NCI-H2081 treated with DMSO at 0.1 percent for 48 hours (cell line): ENCODE measurements around the gene USP44.

Experiments used
- DNase-seq: peaks from one replicate; lab custom pipeline; 2025; lab: John Stamatoyannopoulos, UW

USP44 gene

DNA sequence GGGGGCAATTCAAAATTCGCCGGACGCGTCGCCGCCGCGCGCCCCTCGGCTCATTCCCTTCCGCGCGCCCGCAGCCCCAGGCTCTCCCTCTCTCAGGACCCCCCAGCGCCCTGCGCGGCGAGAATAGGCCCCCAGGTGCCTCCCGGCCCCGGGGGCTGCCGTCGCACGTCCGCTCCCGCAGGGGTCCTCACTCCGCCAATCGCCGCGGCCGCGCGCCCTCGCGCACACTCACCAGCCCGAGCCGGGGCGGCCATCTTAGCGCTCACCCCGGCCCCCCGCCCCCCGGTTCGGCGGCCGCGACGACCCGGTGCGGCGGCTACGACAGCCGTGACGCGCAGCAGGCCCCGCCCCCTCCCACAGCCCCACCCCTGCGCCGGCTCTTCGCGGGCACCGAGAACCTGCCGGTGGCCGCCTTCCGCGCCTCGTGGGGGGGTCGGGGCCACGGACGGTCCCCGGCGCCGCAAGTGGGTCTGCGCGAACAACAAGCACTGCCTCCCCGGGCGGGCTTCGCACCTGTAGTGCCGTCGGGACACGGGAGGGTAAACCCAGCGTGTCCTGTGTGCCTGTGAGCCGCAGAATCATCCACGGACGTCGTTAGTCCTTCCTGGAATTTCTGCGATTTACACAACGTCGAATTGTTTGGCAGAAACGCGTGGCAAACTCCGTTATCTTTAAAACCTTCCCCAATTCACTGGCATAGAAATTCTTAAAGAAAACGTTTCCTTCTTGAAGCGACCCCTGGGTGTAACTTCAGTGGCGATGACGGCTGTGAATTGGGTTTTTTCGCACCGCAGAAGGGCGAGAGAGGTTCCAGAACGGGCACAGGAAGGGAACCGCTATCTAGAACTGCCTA, 2.5 kb downstream of the USP44 start:
- DNase-seq: no peak

DNA sequence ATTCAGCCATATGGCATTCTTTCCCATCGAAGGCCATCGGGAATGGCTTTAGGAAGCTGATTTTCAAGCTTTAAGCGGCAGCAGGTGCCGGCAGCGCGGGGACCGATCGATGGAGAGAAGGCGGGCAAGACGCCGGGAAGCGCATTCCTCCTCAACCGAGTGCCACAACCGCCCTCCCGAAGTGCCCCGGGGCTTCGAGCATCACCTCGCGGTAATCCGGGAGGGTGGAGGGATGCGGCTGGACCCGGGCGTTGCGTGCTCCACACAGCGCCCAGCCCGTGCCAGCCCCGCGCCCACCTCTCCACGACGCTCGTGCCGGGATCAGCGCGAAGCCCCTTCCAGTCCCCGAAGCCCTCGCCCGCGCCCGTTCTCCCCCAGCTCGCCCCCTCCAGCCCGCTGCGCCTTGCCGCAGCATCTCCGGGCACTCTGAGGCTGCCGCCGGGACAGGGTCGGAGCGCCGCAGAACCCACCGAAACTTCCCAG, 3.2 kb downstream of the USP44 start:
- DNase-seq: no peak

GRCh38 chr12:95547522-95548055, 3.7 kb downstream of the USP44 start:
- no peak for DNase-seq

DNA sequence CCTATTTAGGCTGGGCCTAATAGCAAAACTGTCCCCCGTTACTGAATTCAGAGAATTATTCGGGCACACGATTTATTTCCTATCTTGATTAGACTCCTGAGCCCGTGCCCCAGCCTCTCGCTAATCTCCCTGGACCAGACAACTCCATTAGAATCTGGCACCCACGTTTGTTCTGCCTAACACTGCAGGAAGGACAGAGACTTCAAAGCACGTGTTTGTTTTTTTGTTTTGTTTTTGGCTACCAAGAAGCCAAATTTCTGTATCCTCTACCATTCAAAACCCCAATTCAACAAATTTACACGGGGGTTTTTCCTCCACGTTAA, 4.8 kb downstream of the USP44 start:
- no peak for DNase-seq

- DNase-seq: peak; percentile 84
Observed at GRCh38 chr12:95545731-95546490, 5.4 kb downstream of the USP44 start.

GRCh38 chr12:95545303-95545702, 6.0 kb downstream of the USP44 start:
- no peak for DNase-seq

GRCh38 chr12:95544756-95545155, 6.5 kb downstream of the USP44 start:
- DNase-seq: no peak

DNA sequence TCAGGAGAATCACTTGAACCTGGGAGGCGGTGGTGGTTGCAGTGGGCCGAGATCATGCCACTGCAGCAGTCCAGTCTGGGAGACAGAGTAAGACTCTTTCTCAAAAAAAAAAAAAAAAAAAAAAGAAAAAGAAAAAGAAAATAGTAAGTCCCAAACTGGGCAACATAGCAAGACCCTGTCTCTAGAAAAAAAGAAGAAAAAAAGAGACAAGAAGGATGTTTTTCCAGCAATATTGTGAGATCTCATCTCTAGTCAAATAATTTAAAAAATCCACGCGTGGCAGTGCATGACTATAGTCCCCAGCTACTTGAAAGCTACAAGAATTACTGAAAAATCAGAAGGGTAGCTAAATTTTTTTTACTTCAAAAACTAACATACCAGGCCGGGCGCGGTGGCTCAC, 8.0 kb downstream of the USP44 start:
- DNase-seq: no peak

- no peak for DNase-seq
Observed at GRCh38 chr12:95541436-95541835, 9.8 kb downstream of the USP44 start.

GRCh38 chr12:95538656-95539055, 12.6 kb downstream of the USP44 start:
- no peak for DNase-seq

- DNase-seq: no peak
Observed at GRCh38 chr12:95538006-95538405, 13.3 kb downstream of the USP44 start.

DNA sequence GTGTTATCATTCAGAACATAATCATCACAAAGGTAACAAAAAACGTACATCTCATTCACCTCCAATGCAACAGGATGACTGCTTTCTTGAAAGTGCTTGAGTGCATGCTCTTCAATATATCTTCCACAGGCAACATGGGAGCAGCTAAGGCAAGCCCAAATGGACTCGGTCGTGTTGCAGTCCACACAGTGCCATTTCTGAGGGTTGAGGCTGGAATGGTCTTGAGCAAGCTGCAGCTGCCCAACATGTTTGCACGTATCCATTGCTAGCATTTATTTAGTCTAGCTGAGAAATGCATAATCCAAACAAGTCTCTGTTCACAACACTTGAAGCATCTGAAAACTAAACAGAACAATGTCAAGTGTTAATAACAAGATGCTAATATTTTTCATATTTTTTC, 17.3 kb downstream of the USP44 start:
- no peak for DNase-seq

- no peak for DNase-seq
Observed at GRCh38 chr12:95532851-95533250, 18.4 kb downstream of the USP44 start.

DNA sequence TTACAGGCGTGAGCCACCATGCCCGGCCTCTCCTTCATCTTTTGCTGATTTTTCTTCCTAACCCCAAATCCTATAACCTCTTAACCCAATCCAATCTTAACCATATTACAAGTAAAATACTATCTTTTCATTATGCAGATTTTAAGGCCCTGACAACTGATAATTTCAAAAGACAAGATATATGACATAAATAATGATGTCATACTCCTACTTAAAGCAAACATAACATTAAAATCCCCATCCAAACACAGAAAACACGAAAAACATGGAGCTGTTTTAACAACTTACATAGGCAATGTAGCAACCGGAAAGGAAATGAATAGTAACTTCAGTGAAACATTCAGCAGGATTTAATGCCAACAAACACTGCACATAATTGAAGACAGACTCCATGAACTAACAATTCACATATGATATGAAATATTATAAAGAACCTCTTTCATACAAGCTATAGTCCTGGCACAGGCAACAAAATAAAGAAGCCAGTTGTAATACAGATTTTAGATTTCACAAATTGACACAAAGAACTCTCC, 21.5 kb downstream of the USP44 start:
- DNase-seq: no peak

- no peak for DNase-seq
Observed at GRCh38 chr12:95528431-95528830, 22.8 kb downstream of the USP44 start.

DNA sequence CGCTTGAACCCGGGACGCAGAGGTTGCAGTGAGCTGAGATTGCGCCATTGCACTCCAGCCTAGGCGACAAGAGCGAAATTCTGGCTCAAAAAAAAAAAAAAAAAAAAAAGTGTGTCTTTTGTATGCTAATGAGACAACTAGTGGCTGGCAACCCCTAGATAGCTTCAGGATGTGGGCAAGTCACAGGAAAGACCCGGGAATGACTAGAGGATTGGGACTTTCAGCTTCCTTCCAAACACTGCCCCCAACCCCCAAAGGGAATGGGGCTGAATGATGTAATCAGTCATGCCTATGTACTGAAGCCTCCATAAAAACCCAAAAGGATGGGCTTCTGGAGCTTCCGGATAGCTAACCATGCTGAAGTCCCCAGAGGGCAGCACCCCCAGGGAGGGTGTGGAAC, 28.6 kb downstream of the USP44 start:
- DNase-seq: no peak

DNA sequence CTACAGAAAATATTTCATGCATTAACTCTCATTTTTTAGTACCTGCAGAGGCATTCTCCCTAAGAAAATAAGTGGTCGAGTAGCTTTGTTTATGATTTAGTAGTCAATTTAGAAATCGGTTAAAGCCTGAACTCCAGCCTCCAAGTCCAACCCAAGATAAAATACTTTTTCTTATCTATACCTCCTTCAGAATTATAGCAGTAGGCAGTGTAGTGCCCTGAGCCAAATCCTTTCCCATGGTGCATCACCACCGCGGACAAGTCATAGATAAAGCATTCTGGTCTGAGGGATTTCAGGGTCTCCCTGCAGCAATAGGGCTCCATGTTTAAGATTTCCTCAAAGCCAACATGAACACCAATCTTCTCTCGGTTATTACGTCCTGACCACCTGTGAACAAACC, 30.5 kb downstream of the USP44 start:
- DNase-seq: no peak

DNA sequence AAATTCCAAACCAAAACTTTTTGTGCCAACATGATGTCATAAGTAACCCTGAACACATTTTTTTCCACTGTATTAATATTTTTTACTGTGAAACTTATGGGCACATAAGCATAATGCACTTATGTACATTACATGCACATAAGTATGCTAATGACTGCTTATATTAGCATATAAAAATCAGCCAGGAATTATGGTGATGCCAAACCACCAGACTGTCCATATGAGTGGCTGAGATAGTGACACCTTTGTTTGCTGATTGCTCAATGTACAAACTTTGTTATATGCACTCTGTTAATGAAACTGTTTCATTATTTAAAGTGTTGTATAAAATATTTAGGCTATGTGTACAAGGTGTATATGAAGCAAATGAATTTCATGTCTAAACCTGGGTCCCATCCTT, 32.3 kb downstream of the USP44 start:
- no peak for DNase-seq

- DNase-seq: no peak
Observed at GRCh38 chr12:95517246-95517645, 34.0 kb downstream of the USP44 start.

GRCh38 chr12:95516757-95517156, 34.5 kb downstream of the USP44 start:
- no peak for DNase-seq

DNA sequence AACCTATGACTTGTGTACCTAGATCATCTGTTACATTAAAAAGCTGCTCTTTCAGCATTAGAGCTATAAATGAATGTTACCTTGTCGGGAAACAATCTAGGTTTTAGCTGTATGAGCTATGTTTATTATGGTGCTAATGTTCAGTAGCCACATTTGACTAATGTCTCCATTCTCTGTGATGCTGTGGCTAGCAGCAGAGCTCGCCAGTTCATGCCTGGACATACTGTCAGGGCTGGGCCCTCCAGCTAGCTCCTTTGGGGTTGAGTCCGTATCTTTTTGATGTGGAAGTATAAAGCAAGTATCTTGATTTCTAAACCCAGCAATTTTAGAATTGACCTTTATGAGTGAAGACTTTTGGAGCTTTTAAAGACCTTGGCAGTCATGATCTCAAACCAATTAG, 36.1 kb downstream of the USP44 start:
- DNase-seq: no peak

DNA sequence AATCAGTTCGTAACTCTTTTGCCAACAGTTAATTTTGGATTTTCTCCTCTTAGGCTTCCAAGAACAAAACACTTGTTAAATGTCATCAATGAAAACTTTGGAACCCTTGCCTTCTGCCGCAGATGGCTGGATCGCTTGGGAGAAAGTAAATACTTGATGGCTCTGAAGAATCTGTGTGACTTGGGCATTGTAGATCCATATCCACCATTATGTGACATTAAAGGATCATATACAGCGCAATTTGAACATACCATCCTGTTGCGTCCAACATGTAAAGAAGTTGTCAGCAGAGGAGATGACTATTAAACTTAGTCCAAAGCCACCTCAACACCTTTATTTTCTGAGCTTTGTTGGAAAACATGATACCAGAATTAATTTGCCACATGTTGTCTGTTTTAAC, 37.7 kb downstream of the USP44 start:
- no peak for DNase-seq

GRCh38 chr12:95511977-95512376, 39.3 kb downstream of the USP44 start:
- no peak for DNase-seq
